D721Med (cell line): ENCODE data around the gene EPHA3.

Source experiments
- DNase-seq: peaks from one replicate; pipeline ENCODE4 v3.0.0; 2011; ENCODE audit warnings: low spot score; ENCODE audit not compliant: insufficient read length
- FAIRE-seq: peaks from 2 replicates; lab custom pipeline; 2011; peaks lifted over from hg19 to GRCh38; lab: Jason Lieb, UNC
- CTCF ChIP-seq: IDR thresholded peaks from 2 replicates; pipeline ENCODE4 v1.5.1; 2012; ENCODE audit warnings: mild to moderate bottlenecking, control low read depth; ENCODE audit not compliant: insufficient read depth; ENCODE audit errors: missing control alignments

Gene EPHA3

GRCh38 chr3:89287902-89288508, 180.6 kb downstream of the EPHA3 start:
- no peak for DNase-seq
- TF ChIP-seq CTCF, result no peak

GRCh38 chr3:89289574-89290190, 182.3 kb downstream of the EPHA3 start:
- DNase-seq (no peak), FAIRE-seq (no peak)
- no peak for TF ChIP-seq CTCF

More at GRCh38 chr3:89287902-89288508, 180.6 kb downstream of the EPHA3 start:
- peak; percentile 55 for FAIRE-seq

DNA sequence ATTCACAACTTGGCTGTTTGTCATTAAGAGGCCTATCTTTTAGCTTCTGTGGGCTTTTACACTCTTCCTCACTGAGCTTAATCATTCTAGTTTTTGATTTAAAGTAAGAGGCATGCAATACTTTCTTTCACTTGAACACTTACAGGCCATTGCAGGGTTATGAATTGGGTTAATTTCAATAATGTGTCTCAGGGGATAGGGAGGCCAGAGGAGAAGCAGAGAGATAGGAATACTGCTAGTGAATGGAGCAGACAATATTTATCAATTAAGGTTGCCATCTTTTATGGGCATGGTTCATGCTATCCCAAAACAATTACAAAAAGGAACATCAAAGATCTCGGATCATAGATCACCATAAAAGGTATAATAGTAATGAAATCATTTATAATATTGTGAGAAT, 189.8 kb downstream of the EPHA3 start:
- DNase-seq (no peak), FAIRE-seq (no peak)
- TF ChIP-seq CTCF, result no peak

DNA sequence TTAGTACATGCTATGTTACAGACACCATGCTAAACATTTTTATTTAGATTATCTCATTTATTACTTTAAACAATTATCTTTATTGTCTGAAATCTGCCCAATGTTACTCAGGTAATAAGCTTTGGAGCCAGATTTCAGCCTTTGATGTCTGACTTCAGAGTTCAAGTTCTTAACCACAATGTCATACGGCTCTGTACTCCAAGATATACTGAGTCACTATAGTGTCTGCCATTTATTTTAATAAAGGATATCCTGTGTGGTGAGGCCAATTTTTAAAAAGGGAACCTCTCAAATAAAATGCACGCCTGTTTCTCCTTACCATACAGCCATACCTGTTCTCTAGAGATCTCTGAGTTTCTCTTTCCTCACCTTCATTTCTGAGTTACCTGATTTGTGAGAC, 193.1 kb downstream of the EPHA3 start:
- no peak for DNase-seq
- TF ChIP-seq CTCF, result no peak
- FAIRE-seq, result no peak

DNA sequence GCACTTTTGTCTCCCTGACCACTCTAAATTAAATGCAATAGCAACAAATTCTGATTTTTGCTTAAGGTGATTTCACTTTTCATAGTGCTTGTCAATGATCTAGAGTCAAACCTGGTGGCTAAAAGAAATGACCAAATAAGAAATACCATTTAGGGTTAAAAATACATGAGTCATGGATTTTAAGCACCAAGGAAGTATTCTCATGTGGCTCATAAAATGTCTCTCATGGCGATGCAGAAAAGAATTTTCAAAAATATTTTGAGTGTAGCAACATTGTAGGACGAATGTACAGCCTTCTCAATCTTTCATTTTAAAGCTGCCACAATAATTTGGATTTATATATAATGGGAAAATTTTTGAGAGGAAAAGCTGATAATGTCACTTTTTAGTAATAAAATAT, 193.6 kb downstream of the EPHA3 start:
- FAIRE-seq (no peak), DNase-seq (no peak)
- no peak for TF ChIP-seq CTCF

GRCh38 chr3:89303701-89304100, 196.3 kb downstream of the EPHA3 start:
- DNase-seq, result no peak
- no peak for FAIRE-seq
- TF ChIP-seq CTCF, result no peak

- DNase-seq (no peak), FAIRE-seq (no peak)
- TF ChIP-seq CTCF, result no peak
Observed at GRCh38 chr3:89306540-89306939, 199.1 kb downstream of the EPHA3 start.
